ENCODE measurements around the gene TNFSF13.
A peak's percentile ranks its signal among the peaks of the same experiment; 100 is the strongest.

DNA sequence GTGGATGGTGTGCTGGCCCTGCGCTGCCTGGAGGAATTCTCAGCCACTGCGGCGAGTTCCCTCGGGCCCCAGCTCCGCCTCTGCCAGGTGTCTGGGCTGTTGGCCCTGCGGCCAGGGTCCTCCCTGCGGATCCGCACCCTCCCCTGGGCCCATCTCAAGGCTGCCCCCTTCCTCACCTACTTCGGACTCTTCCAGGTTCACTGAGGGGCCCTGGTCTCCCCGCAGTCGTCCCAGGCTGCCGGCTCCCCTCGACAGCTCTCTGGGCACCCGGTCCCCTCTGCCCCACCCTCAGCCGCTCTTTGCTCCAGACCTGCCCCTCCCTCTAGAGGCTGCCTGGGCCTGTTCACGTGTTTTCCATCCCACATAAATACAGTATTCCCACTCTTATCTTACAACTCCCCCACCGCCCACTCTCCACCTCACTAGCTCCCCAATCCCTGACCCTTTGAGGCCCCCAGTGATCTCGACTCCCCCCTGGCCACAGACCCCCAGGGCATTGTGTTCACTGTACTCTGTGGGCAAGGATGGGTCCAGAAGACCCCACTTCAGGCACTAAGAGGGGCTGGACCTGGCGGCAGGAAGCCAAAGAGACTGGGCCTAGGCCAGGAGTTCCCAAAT lies 1.3 kb upstream of the TNFSF13 start:
- TF ChIP-seq CTCF (IDR thresholded peaks at IDR 0.05) (no peak), POLR2A (IDR thresholded peaks at IDR 0.05) (peak in 1 of 2 donors; percentile 19), EP300 (IDR thresholded peaks at IDR 0.05) (no peak)

Data from sigmoid colon (tissue), 4 donors.